CD8-positive, alpha-beta memory T cell (primary cell): ENCODE data around the gene NTN3. TPM values are rescaled to one million over a fixed set of nuclear protein-coding genes. Genes with fewer than 3 reads are reported as not detected.

Experiments
- CTCF ChIA-PET: fragments of 350-600 bp; sonication (Branson Sonifier 250); formaldehyde crosslinking; loops from one replicate; lab custom pipeline; 2021; ENCODE audit warnings: antibody characterized with exemption; lab: Charles Lee
- POLR2A ChIA-PET: fragments of 350-600 bp; sonication (Branson Sonifier 250); formaldehyde crosslinking; loops from one replicate; lab custom pipeline; 2021; ENCODE audit warnings: antibody characterized with exemption; lab: Charles Lee
- DNase-seq, 5 donors: peaks; one replicate each; pipeline versions ENCODE4 v3.0.0 to v3.0.0-alpha.2; 2020 to 2022; ENCODE audit warnings: mixed read lengths in 1 of 5
- H3K27ac ChIP-seq: one replicate; pipeline ENCODE4 v1.7.0; 2013; ENCODE audit warnings: low read depth, mild to moderate bottlenecking, low read length, moderate library complexity
- H3K27me3 ChIP-seq: 2 replicates; pipeline ENCODE4 v1.7.0; 2013; ENCODE audit warnings: low read length, mild to moderate bottlenecking; ENCODE audit not compliant: insufficient read depth, poor library complexity, severe bottlenecking
- H3K36me3 ChIP-seq: 2 replicates; pipeline ENCODE4 v1.7.0; 2013; ENCODE audit warnings: mild to moderate bottlenecking, low read length, moderate library complexity; ENCODE audit not compliant: insufficient read depth
- H3K4me1 ChIP-seq: 2 replicates; pipeline ENCODE4 v1.7.0; 2013; ENCODE audit warnings: mild to moderate bottlenecking, low read length, moderate library complexity; ENCODE audit not compliant: insufficient read depth
- H3K4me3 ChIP-seq: 2 replicates; pipeline ENCODE4 v1.7.0; 2013; ENCODE audit warnings: mild to moderate bottlenecking, low read length
- H3K9me3 ChIP-seq: 2 replicates; pipeline ENCODE4 v1.7.0; 2013; ENCODE audit warnings: mild to moderate bottlenecking, low read length
- H3K27ac Mint-ChIP-seq, 8 donors: one replicate each; pipeline ENCODE4 v1.8.0; 2020 to 2021; ENCODE audit warnings: mixed read lengths in 8 of 8, mild to moderate bottlenecking in 6 of 8, inconsistent platforms in 3 of 8, moderate library complexity in 3 of 8
- H3K27me3 Mint-ChIP-seq, 2 donors: one replicate each; pipeline ENCODE4 v1.8.0; 2020 to 2021; ENCODE audit warnings: mixed read lengths in 2 of 2, mild to moderate bottlenecking in 1 of 2, moderate library complexity in 1 of 2
- H3K36me3 Mint-ChIP-seq, 3 donors: one replicate each; pipeline ENCODE4 v1.8.0; 2020 to 2021; ENCODE audit warnings: mixed read lengths in 3 of 3, inconsistent platforms in 1 of 3, mild to moderate bottlenecking in 1 of 3
- H3K4me1 Mint-ChIP-seq, 3 donors: one replicate each; pipeline ENCODE4 v1.8.0; 2020 to 2021; ENCODE audit warnings: mixed read lengths in 3 of 3, inconsistent platforms in 1 of 3, mild to moderate bottlenecking in 1 of 3
- H3K4me3 Mint-ChIP-seq, 7 donors: one replicate each; pipeline ENCODE4 v1.8.0; 2020 to 2021; ENCODE audit warnings: mixed read lengths in 7 of 7, mild to moderate bottlenecking in 6 of 7, moderate library complexity in 4 of 7, inconsistent platforms in 2 of 7
- H3K9me3 Mint-ChIP-seq, 5 donors: one replicate each; pipeline ENCODE4 v1.8.0; 2020 to 2022; ENCODE audit warnings: mixed read lengths in 5 of 5, mild to moderate bottlenecking in 3 of 5, moderate library complexity in 2 of 5, inconsistent platforms in 1 of 5
- polyA plus RNA-seq: library from polyadenylated mRNA; unstranded; fragments of 300-500 nt; fragmentation: Illumina TruSeq; gene quantifications from one replicate; pipeline ENCODE4 v1.2.3, GENCODE V29; 2021
- total RNA-seq, 2 experiments: library from RNA; stranded (reverse); gene quantifications; one replicate each; pipeline ENCODE4 v1.2.3, GENCODE V29; 2021

NTN3 gene
- total and polyA plus RNA-seq, 3 experiments from 2014 or later, result not detected

- H3K4me1 ChIP-seq, result peaks cover 12% of the 10 kb centered on the region
- Mint-ChIP-seq H3K9me3 (no peaks in the 10 kb centered on the region), H3K27ac (no peak overlapping the region), H3K4me1 (peaks cover 3 to 22% (median 8%) of the 10 kb centered on the region in 3 donors), H3K36me3 (no peaks in the 10 kb centered on the region), H3K4me3 (peak overlapping the region in 2 of 7 donors; percentile 22 to 51), H3K27me3 (peaks cover 25 to 34% of the 10 kb centered on the region in 2 donors)
- POLR2A ChIA-PET, result interaction anchor here (1.1 kb wide), 1 partner anchor 10 kb away, joined by 3 read pairs; the partner anchor contains the start of gene TEDC2
- H3K36me3 ChIP-seq, result no peaks in the 10 kb centered on the region
- no peak overlapping the region for H3K27ac ChIP-seq
- CTCF ChIA-PET, result no interaction called here
- DNase-seq, result no peak
- H3K4me3 ChIP-seq, result no peak overlapping the region
- peaks cover 36% of the 10 kb centered on the region for H3K27me3 ChIP-seq
- no peaks in the 10 kb centered on the region for H3K9me3 ChIP-seq
Measured at GRCh38 chr16:2470234-2470601, 879 bp upstream of the NTN3 start.

GRCh38 chr16:2470603-2471015 lies 488 bp upstream of the NTN3 start:
- no peaks in the 10 kb centered on the region for H3K9me3 Mint-ChIP-seq

GRCh38 chr16:2471653-2472487 lies 773 bp downstream of the NTN3 start:
- H3K9me3 ChIP-seq, result no peaks in the 10 kb centered on the region
- Mint-ChIP-seq H3K27me3 (peaks cover 21 to 31% of the 10 kb centered on the region in 2 donors), H3K27ac (no peak overlapping the region), H3K4me1 (peaks cover 15 to 34% (median 17%) of the 10 kb centered on the region in 3 donors), H3K9me3 (no peaks in the 10 kb centered on the region), H3K36me3 (no peaks in the 10 kb centered on the region), H3K4me3 (peak overlapping the region in 1 of 7 donors; percentile 23)
- CTCF ChIA-PET, result no interaction called here
- peaks cover 36% of the 10 kb centered on the region for H3K27me3 ChIP-seq
- peaks cover 19% of the 10 kb centered on the region for H3K4me1 ChIP-seq
- no peak overlapping the region for H3K4me3 ChIP-seq
- H3K36me3 ChIP-seq, result no peaks in the 10 kb centered on the region
- no peak overlapping the region for H3K27ac ChIP-seq
- DNase-seq, result no peak
- POLR2A ChIA-PET, result interaction anchor here (0.5 to 0.8 kb wide), 2 partner anchors 16 to 17 kb away, joined by 3 to 7 read pairs; no protein-coding TSS in a partner anchor

More at GRCh38 chr16:2470603-2471015, 488 bp upstream of the NTN3 start:
- no peaks in the 10 kb centered on the region for H3K36me3 Mint-ChIP-seq
- peaks cover 36% of the 10 kb centered on the region for H3K27me3 ChIP-seq
- H3K27ac ChIP-seq, result no peak overlapping the region
- ChIA-PET POLR2A (interaction anchor here (1.1 kb wide), 1 partner anchor 11 kb away, joined by 3 read pairs; the partner anchor contains the start of gene TEDC2), CTCF (no interaction called here)
- peak overlapping the region in 2 of 7 donors; percentile 22 to 51 for H3K4me3 Mint-ChIP-seq
- H3K36me3 ChIP-seq, result no peaks in the 10 kb centered on the region
- peaks cover 3 to 22% (median 8%) of the 10 kb centered on the region in 3 donors for H3K4me1 Mint-ChIP-seq
- DNase-seq, result no peak
- no peaks in the 10 kb centered on the region for H3K9me3 ChIP-seq
- no peak overlapping the region for H3K4me3 ChIP-seq
- H3K27me3 Mint-ChIP-seq, result peaks cover 25 to 34% of the 10 kb centered on the region in 2 donors
- no peak overlapping the region for H3K27ac Mint-ChIP-seq
- H3K4me1 ChIP-seq, result peaks cover 12% of the 10 kb centered on the region

GRCh38 chr16:2472488-2472864 lies 1.4 kb downstream of the NTN3 start:
- peak overlapping the region in 3 of 7 donors; percentile 23 to 79 (median 67) for H3K4me3 Mint-ChIP-seq
- no peaks in the 10 kb centered on the region for H3K9me3 Mint-ChIP-seq
- no peak for DNase-seq
- Histone ChIP-seq H3K4me3 (no peak overlapping the region), H3K4me1 (peaks cover 19% of the 10 kb centered on the region), H3K36me3 (no peaks in the 10 kb centered on the region), H3K9me3 (no peaks in the 10 kb centered on the region), H3K27me3 (peaks cover 36% of the 10 kb centered on the region), H3K27ac (no peak overlapping the region)
- CTCF ChIA-PET, result no interaction called here
- H3K36me3 Mint-ChIP-seq, result no peaks in the 10 kb centered on the region
- POLR2A ChIA-PET, result interaction anchor here (0.5 kb wide), 1 partner anchor 17 kb away, joined by 7 read pairs; no protein-coding TSS in a partner anchor
- peak overlapping the region in 1 of 8 donors; percentile 62 for H3K27ac Mint-ChIP-seq
- peaks cover 17 to 36% (median 18%) of the 10 kb centered on the region in 3 donors for H3K4me1 Mint-ChIP-seq
- peaks cover 20 to 25% of the 10 kb centered on the region in 2 donors for H3K27me3 Mint-ChIP-seq

- Mint-ChIP-seq H3K27ac (peak overlapping the region in 1 of 8 donors; percentile 62), H3K4me1 (peaks cover 21 to 36% (median 22%) of the 10 kb centered on the region in 3 donors), H3K36me3 (no peaks in the 10 kb centered on the region), H3K27me3 (peaks cover 20 to 25% of the 10 kb centered on the region in 2 donors), H3K4me3 (peak overlapping the region; percentile 60 to 91 (median 79)), H3K9me3 (no peaks in the 10 kb centered on the region)
- ChIA-PET POLR2A (no interaction called here), CTCF (no interaction called here)
- Histone ChIP-seq H3K4me1 (peaks cover 19% of the 10 kb centered on the region), H3K27ac (no peak overlapping the region), H3K4me3 (no peak overlapping the region), H3K36me3 (no peaks in the 10 kb centered on the region), H3K27me3 (peaks cover 36% of the 10 kb centered on the region), H3K9me3 (no peaks in the 10 kb centered on the region)
- no peak for DNase-seq
Measured at GRCh38 chr16:2472885-2473445, 1.9 kb downstream of the NTN3 start.

GRCh38 chr16:2473446-2473926 lies 2.4 kb downstream of the NTN3 start:
- H3K4me3 ChIP-seq, result no peak overlapping the region
- ChIA-PET CTCF (interaction anchor here (1.0 kb wide), 1 partner anchor 27 kb away, joined by 3 read pairs; no protein-coding TSS in a partner anchor), POLR2A (no interaction called here)
- Mint-ChIP-seq H3K9me3 (no peaks in the 10 kb centered on the region), H3K4me3 (peak overlapping the region; percentile 77 to 91 (median 79)), H3K27me3 (peaks cover 19 to 22% of the 10 kb centered on the region in 2 donors), H3K4me1 (peaks cover 20 to 32% (median 22%) of the 10 kb centered on the region in 3 donors), H3K27ac (peak overlapping the region in 1 of 8 donors; percentile 62), H3K36me3 (no peaks in the 10 kb centered on the region)
- H3K4me1 ChIP-seq, result peaks cover 15% of the 10 kb centered on the region
- no peak overlapping the region for H3K27ac ChIP-seq
- DNase-seq, result peak in 2 of 5 donors; percentile 14 to 43
- H3K36me3 ChIP-seq, result no peaks in the 10 kb centered on the region
- no peaks in the 10 kb centered on the region for H3K9me3 ChIP-seq
- peaks cover 36% of the 10 kb centered on the region for H3K27me3 ChIP-seq

- Mint-ChIP-seq H3K4me3 (peak overlapping the region; percentile 65 to 88 (median 74)), H3K36me3 (no peaks in the 10 kb centered on the region), H3K27me3 (peaks cover 18 to 21% of the 10 kb centered on the region in 2 donors), H3K27ac (peak overlapping the region in 1 of 8 donors; percentile 43), H3K9me3 (no peaks in the 10 kb centered on the region), H3K4me1 (peaks cover 20 to 30% (median 22%) of the 10 kb centered on the region in 3 donors)
- ChIA-PET POLR2A (interaction anchor here (0.6 to 0.7 kb wide), 2 partner anchors 13 to 47 kb away, joined by 3 read pairs; no protein-coding TSS in a partner anchor), CTCF (interaction anchor here (0.6 to 1.5 kb wide), 7 partner anchors 13 to 222 kb away, joined by 3 to 7 read pairs (median 3); partner anchors contain the start of gene TEDC2)
- peak overlapping the region; percentile 61 for H3K27ac ChIP-seq
- H3K36me3 ChIP-seq, result no peaks in the 10 kb centered on the region
- DNase-seq, result peak; percentile 44 to 74 (median 63)
- peaks cover 33% of the 10 kb centered on the region for H3K27me3 ChIP-seq
- peaks cover 14% of the 10 kb centered on the region for H3K4me1 ChIP-seq
- H3K9me3 ChIP-seq, result no peaks in the 10 kb centered on the region
- H3K4me3 ChIP-seq, result peak overlapping the region; percentile 58
Measured at GRCh38 chr16:2473999-2474876, 3.1 kb downstream of the NTN3 start.
